ENCODE measurements around the gene SUMO3.

Gene SUMO3

GRCh38 chr21:44816761-44817505, 929 bp downstream of the SUMO3 start:
- H3K4me1 ChIP-seq (ENCODE audit: control insufficient read depth, low read length) = peaks cover 12% of the 10 kb centered on the region
- H4K20me1 ChIP-seq (ENCODE audit: control insufficient read depth, insufficient read depth, low read depth, low read length) = peaks cover 16% of the 10 kb centered on the region; the same call in 1 of the 2 replicates
- H3K4me3 ChIP-seq (ENCODE audit: low read length) = peak overlapping the region; percentile 83
- no peaks in the 10 kb centered on the region for H3K9me2 ChIP-seq (replicated peaks; ENCODE audit: control insufficient read depth, low read length)
- H3K9me3 ChIP-seq (ENCODE audit: control insufficient read depth, insufficient read depth, low read length) = peaks cover 4% of the 10 kb centered on the region; the same call in 1 of the 2 replicates
- TF ChIP-seq EZH2phosphoT487 (IDR thresholded peaks at IDR 0.05; ENCODE audit: borderline replicate concordance, low read length) (no peak), CTCF (IDR thresholded peaks at IDR 0.05; ENCODE audit: low read depth, low read length, poor library complexity, severe bottlenecking) (no peak)
- no peaks in the 10 kb centered on the region for H3K36me3 ChIP-seq (ENCODE audit: control insufficient read depth, low read length)
- H3K79me2 ChIP-seq (ENCODE audit: control insufficient read depth, low read length) = peaks cover 52% of the 10 kb centered on the region
- no peaks in the 10 kb centered on the region; the same call in 1 of the 2 replicates for H3K27me3 ChIP-seq (ENCODE audit: control insufficient read depth, low read length)
- no peaks in the 10 kb centered on the region for H3F3A ChIP-seq (ENCODE audit: control insufficient read depth, insufficient read depth)
- no peak overlapping the region for H3K27ac ChIP-seq (ENCODE audit: low read depth, low read length)
- H3K4me2 ChIP-seq (ENCODE audit: low read length) = peak overlapping the region; percentile 55

GRCh38 chr21:44815852-44816628, 1.8 kb downstream of the SUMO3 start:
- peaks cover 12% of the 10 kb centered on the region for H3K4me1 ChIP-seq (ENCODE audit: control insufficient read depth, low read length)

GRCh38 chr21:44815225-44815624, 2.6 kb downstream of the SUMO3 start:
- no peak overlapping the region for H3K4me2 ChIP-seq (ENCODE audit: low read length)
- peaks cover 11% of the 10 kb centered on the region for H3K36me3 ChIP-seq (ENCODE audit: control insufficient read depth, low read length)
- no peaks in the 10 kb centered on the region for H3K9me2 ChIP-seq (replicated peaks; ENCODE audit: control insufficient read depth, low read length)
- H3F3A ChIP-seq (ENCODE audit: control insufficient read depth, insufficient read depth) = no peaks in the 10 kb centered on the region
- H3K4me1 ChIP-seq (ENCODE audit: control insufficient read depth, low read length) = peaks cover 12% of the 10 kb centered on the region
- TF ChIP-seq EZH2phosphoT487 (IDR thresholded peaks at IDR 0.05; ENCODE audit: borderline replicate concordance, low read length) (no peak), CTCF (IDR thresholded peaks at IDR 0.05; ENCODE audit: low read depth, low read length, poor library complexity, severe bottlenecking) (no peak)
- H3K9me3 ChIP-seq (ENCODE audit: control insufficient read depth, insufficient read depth, low read length) = no peaks in the 10 kb centered on the region
- H4K20me1 ChIP-seq (ENCODE audit: control insufficient read depth, insufficient read depth, low read depth, low read length) = peaks cover 16% of the 10 kb centered on the region; the same call in 1 of the 2 replicates
- H3K4me3 ChIP-seq (ENCODE audit: low read length) = no peak overlapping the region
- no peak overlapping the region for H3K27ac ChIP-seq (ENCODE audit: low read depth, low read length)
- H3K27me3 ChIP-seq (ENCODE audit: control insufficient read depth, low read length) = no peaks in the 10 kb centered on the region; the same call in 1 of the 2 replicates
- H3K79me2 ChIP-seq (ENCODE audit: control insufficient read depth, low read length) = peaks cover 62% of the 10 kb centered on the region

More at GRCh38 chr21:44815852-44816628, 1.8 kb downstream of the SUMO3 start:
- Histone ChIP-seq H3K4me2 (ENCODE audit: low read length) (no peak overlapping the region), H3K79me2 (ENCODE audit: control insufficient read depth, low read length) (peaks cover 59% of the 10 kb centered on the region), H4K20me1 (ENCODE audit: control insufficient read depth, insufficient read depth, low read depth, low read length) (peaks cover 16% of the 10 kb centered on the region; the same call in 1 of the 2 replicates), H3K36me3 (ENCODE audit: control insufficient read depth, low read length) (peaks cover 5% of the 10 kb centered on the region; the same call in 1 of the 2 replicates), H3K4me3 (ENCODE audit: low read length) (no peak overlapping the region), H3K9me3 (ENCODE audit: control insufficient read depth, insufficient read depth, low read length) (no peaks in the 10 kb centered on the region), H3F3A (ENCODE audit: control insufficient read depth, insufficient read depth) (no peaks in the 10 kb centered on the region), H3K27ac (ENCODE audit: low read depth, low read length) (no peak overlapping the region), H3K27me3 (ENCODE audit: control insufficient read depth, low read length) (no peaks in the 10 kb centered on the region; the same call in 1 of the 2 replicates), H3K9me2 (replicated peaks; ENCODE audit: control insufficient read depth, low read length) (no peaks in the 10 kb centered on the region)
- no peak for TF ChIP-seq EZH2phosphoT487 (IDR thresholded peaks at IDR 0.05; ENCODE audit: borderline replicate concordance, low read length)
- TF ChIP-seq CTCF (IDR thresholded peaks at IDR 0.05; ENCODE audit: low read depth, low read length, poor library complexity, severe bottlenecking) = no peak

Data from DOHH2 (cell line).